Fibroblast of lung (primary cell): ENCODE results near the gene POTEF. TPM values are rescaled to one million over a fixed set of nuclear protein-coding genes. Genes with fewer than 3 reads are reported as not detected.
"Not testable (repeated sequence)": the region's sequence is repeated elsewhere in the genome, so short reads cannot be mapped to it uniquely, and the experiment has no call there.

Source experiments
- DNase-seq, 2 donors: peaks; one replicate each; pipeline versions ENCODE4 v3.0.0 to v3.0.0-alpha.2; 2010; ENCODE audit warnings: low read depth in 2 of 2
- H2AFZ ChIP-seq: 2 replicates; pipeline ENCODE4 v1.5.1; 2012; ENCODE audit warnings: low read length, control low read depth, inconsistent platforms
- H3K27ac ChIP-seq: 2 replicates; pipeline ENCODE4 v1.5.1; 2011; ENCODE audit warnings: low read length, control low read depth; ENCODE audit not compliant: insufficient read depth
- H3K27me3 ChIP-seq: 2 replicates; pipeline ENCODE4 v1.5.1; 2011; ENCODE audit warnings: mild to moderate bottlenecking, low read length; ENCODE audit not compliant: control insufficient read depth, insufficient read depth
- H3K36me3 ChIP-seq: 2 replicates; pipeline ENCODE4 v1.5.1; 2011; ENCODE audit warnings: low read length; ENCODE audit not compliant: control insufficient read depth, insufficient read depth
- H3K4me1 ChIP-seq: 2 replicates; pipeline ENCODE4 v1.5.1; 2011; ENCODE audit warnings: low read length; ENCODE audit not compliant: control insufficient read depth, insufficient read depth; ENCODE audit errors: extremely low read depth
- H3K4me2 ChIP-seq: 2 replicates; pipeline ENCODE4 v1.5.1; 2011; ENCODE audit warnings: low read length, control low read depth; ENCODE audit not compliant: insufficient read depth; ENCODE audit errors: extremely low read depth
- H3K4me3 ChIP-seq, 4 experiments: fragments of 200-600 bp in 1 of 4; sonication (generic) in 1 of 4; replicated peaks in 1 of 4; 2 replicates each; pipeline ENCODE4 v1.5.1; 2011 to 2016; ENCODE audit warnings: low read length in 4 of 4, low read depth in 3 of 4, mild to moderate bottlenecking in 3 of 4, control low read depth in 2 of 4, inconsistent platforms in 1 of 4, mixed read lengths in 1 of 4; ENCODE audit not compliant: insufficient read depth in 1 of 4; ENCODE audit errors: control extremely low read depth in 1 of 4
- H3K79me2 ChIP-seq: 2 replicates; pipeline ENCODE4 v1.5.1; 2012; ENCODE audit warnings: mild to moderate bottlenecking, low read length, inconsistent platforms; ENCODE audit not compliant: control insufficient read depth, insufficient read depth
- H3K9ac ChIP-seq: 2 replicates; pipeline ENCODE4 v1.5.1; 2011; ENCODE audit warnings: mild to moderate bottlenecking, low read length, control low read depth; ENCODE audit not compliant: insufficient read depth
- H3K9me3 ChIP-seq: 2 replicates; pipeline ENCODE4 v1.5.1; 2012; ENCODE audit warnings: low read depth, low read length; ENCODE audit not compliant: control insufficient read depth, insufficient read depth
- H4K20me1 ChIP-seq: 2 replicates; pipeline ENCODE4 v1.5.1; 2011; ENCODE audit warnings: low read length; ENCODE audit not compliant: control insufficient read depth, insufficient read depth; ENCODE audit errors: extremely low read depth
- CTCF ChIP-seq, 2 donors: IDR thresholded peaks in 1 of 2; conservative IDR thresholded peaks in 1 of 2; 1 replicate in 1 of 2; 2 replicates in 1 of 2; pipeline ENCODE4 v1.5.1; 2011 to 2012; ENCODE audit warnings: low read length in 2 of 2, control low read depth in 1 of 2, inconsistent platforms in 1 of 2, low read depth in 1 of 2, mild to moderate bottlenecking in 1 of 2
- polyA minus RNA-seq: library from RNA; depleted of rRNA, polyadenylated mRNA; stranded (reverse); fragments of >200 nt; gene quantifications from 2 replicates; pipeline ENCODE4 v1.2.3, GENCODE V29; 2011; ENCODE audit warnings: low replicate concordance
- polyA plus RNA-seq, 2 donors: library from polyadenylated mRNA; depleted of rRNA in 1 of 2; stranded (reverse) in 1 of 2; unstranded in 1 of 2; fragments of >200 nt; gene quantifications; 2 replicates each; pipeline ENCODE4 v1.2.1, GENCODE V29; 2011 to 2012; ENCODE audit warnings: missing spikeins in 1 of 2
- total RNA-seq: library from RNA; depleted of rRNA; stranded (reverse); fragments of >200 nt; gene quantifications from 2 replicates; pipeline ENCODE4 v1.2.1, GENCODE V29; 2014

POTEF gene
- total RNA-seq = not detected in 2 replicates
- not detected in 2 replicates for polyA plus RNA-seq
- polyA plus RNA-seq (2012) = not detected in 2 replicates
- not detected in 2 replicates for polyA minus RNA-seq

DNA sequence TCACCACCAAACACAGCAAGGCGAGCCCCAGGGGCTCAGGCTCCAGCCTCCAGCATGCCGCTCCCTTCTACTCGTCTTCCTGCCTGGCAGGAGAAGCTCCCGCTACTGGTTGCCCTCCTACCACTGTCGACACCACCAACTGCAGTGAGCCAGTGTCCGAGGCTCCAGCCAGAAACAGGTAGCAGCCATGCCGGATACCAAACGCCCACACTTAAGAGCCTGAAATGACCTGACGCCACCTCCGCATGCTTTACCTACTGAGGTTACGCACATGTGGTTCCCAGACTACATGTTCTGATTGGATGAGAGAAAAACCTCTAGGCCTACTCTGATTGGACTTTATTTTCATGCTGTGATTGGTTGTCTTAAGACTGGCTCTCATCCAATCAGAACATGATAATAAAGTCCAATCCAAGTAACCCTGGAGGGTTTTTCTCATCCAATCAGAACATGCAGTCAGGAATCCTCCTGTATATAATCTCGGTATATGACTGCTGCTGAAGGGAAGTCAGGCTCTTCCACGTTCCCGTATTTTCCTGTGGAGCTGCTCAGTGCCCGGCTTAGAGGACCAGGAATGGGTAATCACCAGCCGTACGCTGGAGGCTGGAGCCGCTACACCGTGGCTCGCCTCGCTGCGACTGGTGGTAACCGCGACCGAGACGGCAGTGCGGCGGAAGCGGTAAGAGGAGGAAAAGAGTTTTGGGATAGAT lies at the start of gene POTEF:
TSS of gene POTEF (minus strand) at position 103 of the 710 bp plus-strand sequence. CDS start 8,707 bp downstream, outside the sequence.
- not testable (repeated sequence) for H3K9me3 ChIP-seq, DNase-seq, H3K4me1 ChIP-seq, H3K79me2 ChIP-seq, H3K9ac ChIP-seq, H3K27me3 ChIP-seq, H2AFZ ChIP-seq, H3K27ac ChIP-seq, H4K20me1 ChIP-seq, H3K4me3 ChIP-seq, H3K36me3 ChIP-seq, H3K4me2 ChIP-seq

DNA sequence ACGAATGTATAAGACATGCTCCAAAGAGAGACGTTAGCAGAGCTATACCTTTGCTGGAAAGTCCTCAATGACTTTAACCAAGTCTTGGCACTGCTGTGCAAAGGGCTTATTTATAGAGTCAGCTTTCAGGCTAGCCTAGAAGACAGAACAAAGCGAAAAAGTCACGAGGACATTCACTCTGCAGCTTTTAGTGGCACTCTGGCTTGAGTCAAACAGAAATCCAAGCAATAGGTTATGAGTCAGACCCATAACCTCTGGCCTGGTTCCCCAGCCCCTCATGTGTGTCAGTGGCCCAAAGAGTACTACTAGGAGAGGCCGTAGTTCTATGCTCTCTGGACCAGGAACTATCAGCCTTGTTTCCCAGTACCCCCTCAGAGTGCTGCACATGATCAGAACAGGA lies 45.8 kb upstream of the POTEF start:
- H4K20me1 ChIP-seq = not testable (repeated sequence)

DNA sequence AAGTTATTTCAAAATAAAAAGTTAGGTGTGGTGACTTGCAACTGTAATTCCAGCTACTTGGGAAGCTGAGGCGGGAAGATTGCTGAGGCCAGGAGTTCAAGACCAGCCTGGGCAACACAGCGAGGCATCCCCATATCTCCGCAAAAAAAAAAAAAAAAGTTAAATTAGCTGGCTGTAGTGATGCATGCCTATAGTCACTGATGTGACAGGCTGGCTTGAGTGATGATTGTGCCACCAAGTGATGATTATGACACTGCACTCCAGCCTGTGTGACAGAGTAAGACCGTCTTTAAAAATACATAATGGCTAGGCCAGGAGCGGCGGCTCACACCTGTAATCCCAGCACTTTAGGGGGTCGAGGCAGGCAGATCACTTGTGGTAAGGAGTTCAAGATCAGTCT lies 40.9 kb upstream of the POTEF start:
- Histone ChIP-seq H3K9ac (no peak overlapping the region), H3K27ac (no peak overlapping the region), H3K4me2 (no peak overlapping the region), H3K27me3 (no peaks in the 10 kb centered on the region), H3K36me3 (peaks cover 5% of the 10 kb centered on the region), H4K20me1 (no peaks in the 10 kb centered on the region), H3K4me1 (no peaks in the 10 kb centered on the region), H3K4me3 (no peak overlapping the region), H2AFZ (no peak overlapping the region), H3K9me3 (no peaks in the 10 kb centered on the region), H3K79me2 (no peaks in the 10 kb centered on the region)
- no peak for DNase-seq
- no peak for TF ChIP-seq CTCF (conservative IDR thresholded peaks at IDR 0.05 in 1 of 2, IDR thresholded peaks at IDR 0.05 in 1 of 2; ENCODE audit: low read depth in 1 of 2, low read length in 2 of 2)

More for the DNA sequence above, 45.8 kb upstream of the POTEF start:
- DNase-seq, H3K36me3 ChIP-seq, H3K27me3 ChIP-seq, H3K4me3 ChIP-seq, H2AFZ ChIP-seq, H3K9ac ChIP-seq, H3K9me3 ChIP-seq, H3K27ac ChIP-seq, H3K4me2 ChIP-seq, H3K4me1 ChIP-seq: not testable (repeated sequence)
- peaks cover 28% of the 10 kb centered on the region for H3K79me2 ChIP-seq

- H3K27me3 ChIP-seq, H3K4me2 ChIP-seq, H4K20me1 ChIP-seq, H3K9ac ChIP-seq, H2AFZ ChIP-seq, DNase-seq, H3K4me3 ChIP-seq, H3K27ac ChIP-seq, H3K4me1 ChIP-seq, H3K9me3 ChIP-seq, H3K36me3 ChIP-seq, H3K79me2 ChIP-seq: not testable (repeated sequence)
Observed at GRCh38 chr2:130169163-130169562, 40.1 kb upstream of the POTEF start.

GRCh38 chr2:130166611-130167010 lies 37.6 kb upstream of the POTEF start:
- H3K4me3 ChIP-seq, H3K9ac ChIP-seq, H3K4me1 ChIP-seq, H3K27ac ChIP-seq, H4K20me1 ChIP-seq, DNase-seq, H3K79me2 ChIP-seq, H3K4me2 ChIP-seq, H3K36me3 ChIP-seq, H2AFZ ChIP-seq, H3K9me3 ChIP-seq, H3K27me3 ChIP-seq: not testable (repeated sequence)
